IMR-90 (cell line): ENCODE data around the gene PTPRN2. TPM values are rescaled to one million over a fixed set of nuclear protein-coding genes. Genes with fewer than 3 reads are reported as not detected.

Experiments
- ATAC-seq: fragments of 200-7000 bp; cut with Tn5 transposase; 2 replicates; pipeline ENCODE4 v1.9.1; 2020; ENCODE audit warnings: low read depth, mild to moderate bottlenecking, moderate library complexity
- BruUV-seq: library from RNA; stranded (reverse); fragments of 400-500 nt; replicated peaks from 2 replicates; lab custom pipeline; 2021; lab: Mats Ljungman, UMichigan
- CTCF ChIA-PET: fragments of 300-600 bp; formaldehyde crosslinking; extraction: SDS; loops from one replicate; lab custom pipeline; 2021; ENCODE audit warnings: antibody characterized with exemption; lab: Yijun Ruan, JAX
- POLR2A ChIA-PET: fragments of 300-600 bp; sonication (Branson Sonifier 250); formaldehyde crosslinking; loops from one replicate; lab custom pipeline; 2022; ENCODE audit warnings: antibody characterized with exemption; ENCODE audit not compliant: unreplicated experiment; lab: Charles Lee
- DNase-seq: peaks from one replicate; pipeline ENCODE4 v3.0.0; 2013
- H2AFZ ChIP-seq: replicated peaks from 2 replicates; pipeline ENCODE3; 2013; ENCODE audit warnings: low read length, mild to moderate bottlenecking; ENCODE audit not compliant: poor library complexity
- H2AK5ac ChIP-seq: 2 replicates; pipeline ENCODE4 v1.6.1; 2013; ENCODE audit warnings: low read depth, low read length, inconsistent platforms
- H2AK9ac ChIP-seq: replicated peaks from 2 replicates; pipeline ENCODE3; 2013; ENCODE audit warnings: mild to moderate bottlenecking, low read depth, low read length, moderate library complexity; ENCODE audit not compliant: poor library complexity
- H2BK120ac ChIP-seq: 2 replicates; pipeline ENCODE4 v1.6.1; 2013; ENCODE audit warnings: low read depth, low read length, inconsistent platforms
- H2BK15ac ChIP-seq: 3 replicates; pipeline ENCODE4 v1.6.1; 2013; ENCODE audit warnings: low read depth, low read length, inconsistent platforms
- H2BK20ac ChIP-seq: 2 replicates; pipeline ENCODE4 v1.6.1; 2013; ENCODE audit warnings: low read depth, mild to moderate bottlenecking, inconsistent platforms, low read length, moderate library complexity
- H2BK5ac ChIP-seq: 2 replicates; pipeline ENCODE4 v1.6.1; 2013; ENCODE audit warnings: mild to moderate bottlenecking, low read depth, low read length, inconsistent platforms; ENCODE audit not compliant: poor library complexity, severe bottlenecking
- H3K14ac ChIP-seq: replicated peaks from 2 replicates; pipeline ENCODE4 v1.6.1; 2013; ENCODE audit warnings: low read depth, low read length, inconsistent platforms
- H3K18ac ChIP-seq: 2 replicates; pipeline ENCODE4 v1.6.1; 2013; ENCODE audit warnings: low read depth, low read length, control low read depth
- H3K23ac ChIP-seq: 2 replicates; pipeline ENCODE4 v1.6.1; 2013; ENCODE audit warnings: low read depth, low read length, inconsistent platforms
- H3K27ac ChIP-seq: 2 replicates; pipeline ENCODE4 v1.5.1; 2013; ENCODE audit warnings: mild to moderate bottlenecking, control low read depth, low read length; ENCODE audit not compliant: insufficient read depth
- H3K27me3 ChIP-seq: 2 replicates; pipeline ENCODE4 v1.6.1; 2013; ENCODE audit warnings: low read length; ENCODE audit not compliant: control insufficient read depth, insufficient read depth
- H3K36me3 ChIP-seq: 2 replicates; pipeline ENCODE4 v1.6.1; 2013; ENCODE audit warnings: low read length, mixed read lengths; ENCODE audit not compliant: control insufficient read depth, insufficient read depth
- H3K4ac ChIP-seq: 2 replicates; pipeline ENCODE4 v1.6.1; 2013; ENCODE audit warnings: low read depth, low read length, inconsistent platforms
- H3K4me1 ChIP-seq: 2 replicates; pipeline ENCODE4 v1.6.1; 2013; ENCODE audit warnings: low read length, mixed read lengths; ENCODE audit not compliant: control insufficient read depth, insufficient read depth
- H3K4me2 ChIP-seq: 2 replicates; pipeline ENCODE4 v1.6.1; 2013; ENCODE audit warnings: low read depth, mild to moderate bottlenecking, control low read depth, low read length, moderate library complexity
- H3K4me3 ChIP-seq: 2 replicates; pipeline ENCODE4 v1.5.1; 2013; ENCODE audit warnings: low read depth, mild to moderate bottlenecking, control low read depth, low read length, moderate library complexity; ENCODE audit not compliant: insufficient read depth
- H3K56ac ChIP-seq: 2 replicates; pipeline ENCODE4 v1.6.1; 2013; ENCODE audit warnings: low read length, inconsistent platforms; ENCODE audit not compliant: insufficient read depth; ENCODE audit errors: extremely low read depth
- H3K79me1 ChIP-seq, 2 experiments: 2 replicates each; pipeline ENCODE4 v1.6.1; 2013; ENCODE audit warnings: low read length in 2 of 2, inconsistent platforms in 1 of 2, low read depth in 1 of 2
- H3K9ac ChIP-seq: 2 replicates; pipeline ENCODE4 v1.6.1; 2013; ENCODE audit warnings: low read depth, low read length, control low read depth
- H3K9me1 ChIP-seq: 2 replicates; pipeline ENCODE4 v1.6.1; 2013; ENCODE audit warnings: low read length, inconsistent platforms; ENCODE audit not compliant: insufficient read depth
- H3K9me3 ChIP-seq: 2 replicates; pipeline ENCODE4 v1.6.1; 2013; ENCODE audit warnings: low read length; ENCODE audit not compliant: control insufficient read depth, insufficient read depth
- H4K20me1 ChIP-seq: 2 replicates; pipeline ENCODE4 v1.6.1; 2013; ENCODE audit warnings: low read length, inconsistent platforms; ENCODE audit not compliant: insufficient read depth
- H4K5ac ChIP-seq: 2 replicates; pipeline ENCODE4 v1.6.1; 2013; ENCODE audit warnings: mild to moderate bottlenecking, low read depth, low read length, control low read depth
- H4K8ac ChIP-seq, 2 experiments: 2 replicates each; pipeline ENCODE4 v1.6.1; 2013; ENCODE audit warnings: low read depth in 2 of 2, low read length in 2 of 2, control low read depth in 1 of 2, inconsistent platforms in 1 of 2
- H4K91ac ChIP-seq: 2 replicates; pipeline ENCODE4 v1.6.1; 2013; ENCODE audit warnings: low read depth, low read length, inconsistent platforms; ENCODE audit not compliant: insufficient read depth
- BHLHE40 ChIP-seq: fragments of 150-350 bp; IDR thresholded peaks from 2 replicates; pipeline ENCODE4 v1.6.1; 2016; ENCODE audit warnings: mild to moderate bottlenecking, low read depth, low read length
- POLR2A ChIP-seq: IDR thresholded peaks from 2 replicates; pipeline ENCODE4 v1.6.1; 2012; ENCODE audit warnings: mild to moderate bottlenecking, low read depth, low read length
- RAD21 ChIP-seq: IDR thresholded peaks from 2 replicates; pipeline ENCODE4 v1.6.1; 2012; ENCODE audit warnings: low read length, improper control_type of control experiment
- RCOR1 ChIP-seq: IDR thresholded peaks from 2 replicates; pipeline ENCODE4 v1.6.1; 2012; ENCODE audit warnings: mild to moderate bottlenecking, low read length, improper control_type of control experiment; ENCODE audit not compliant: insufficient replicate concordance
- RFX5 ChIP-seq: IDR thresholded peaks from 2 replicates; pipeline ENCODE4 v1.8.0; 2012; ENCODE audit warnings: low read depth, mild to moderate bottlenecking, low read length, moderate library complexity
- SMC3 ChIP-seq: fragments of 150-350 bp; IDR thresholded peaks from 2 replicates; pipeline ENCODE4 v1.6.1; 2016; ENCODE audit warnings: low read depth, mild to moderate bottlenecking, antibody characterized with exemption, low read length, moderate library complexity
- USF2 ChIP-seq: fragments of 150-350 bp; IDR thresholded peaks from 2 replicates; pipeline ENCODE4 v1.6.1; 2017; ENCODE audit warnings: mild to moderate bottlenecking, antibody characterized with exemption, low read length, low read depth
- WGBS, 2 experiments: methylation state at CpG; one replicate each; pipeline versions ENCODE4 v1.1.5 to v1.1.7; 2013; ENCODE audit warnings: missing lambda C conversion rate in 2 of 2; ENCODE audit not compliant: insufficient read length in 1 of 2; ENCODE audit errors: extremely low coverage in 2 of 2; 5-methylcytosine and 5-hydroxymethylcytosine counted together
- dilution Hi-C: fragments of 300-500 bp; cut with HindIII; formaldehyde crosslinking; loops from one replicate; pipeline ENCODE4 v1.14.3; 2018; ENCODE audit warnings: low sequenced_read_pairs; ENCODE audit not compliant: unreplicated experiment
- in situ Hi-C: fragments of 300-500 bp; cut with MboI; formaldehyde crosslinking; loops from 3 replicates; pipeline ENCODE4 v1.14.3; 2019; ENCODE audit warnings: low sequenced_read_pairs, inconsistent platforms, mixed read lengths
- intact Hi-C: fragments of 100-400 bp; cut with micrococcal nuclease; formaldehyde crosslinking; loops from 2 replicates; pipeline ENCODE4 v1.10.0; 2022
- polyA plus RNA-seq, 3 experiments: library from polyadenylated mRNA; depleted of rRNA; stranded (reverse); fragments of >200 nt; gene quantifications; 2 replicates each; pipeline ENCODE4 v1.2.3, GENCODE V29; 2012; ENCODE audit warnings: low replicate concordance in 1 of 3
- total RNA-seq: library from RNA; depleted of rRNA; stranded (reverse); fragments of >200 nt; gene quantifications from 2 replicates; pipeline ENCODE4 v1.2.3, GENCODE V29; 2012
- TF ChIP-seq, protein P1 (sequence below): conservative IDR thresholded peaks from 2 replicates; pipeline ENCODE4 v1.5.1; 2012; ENCODE audit warnings: mild to moderate bottlenecking, low read depth, low read length, improper control_type of control experiment

The PTPRN2 gene
- total and polyA plus RNA-seq, 2 of the 4 experiments (the other 2 are of a cell fraction): 0.03 TPM; not detected in 1

DNA sequence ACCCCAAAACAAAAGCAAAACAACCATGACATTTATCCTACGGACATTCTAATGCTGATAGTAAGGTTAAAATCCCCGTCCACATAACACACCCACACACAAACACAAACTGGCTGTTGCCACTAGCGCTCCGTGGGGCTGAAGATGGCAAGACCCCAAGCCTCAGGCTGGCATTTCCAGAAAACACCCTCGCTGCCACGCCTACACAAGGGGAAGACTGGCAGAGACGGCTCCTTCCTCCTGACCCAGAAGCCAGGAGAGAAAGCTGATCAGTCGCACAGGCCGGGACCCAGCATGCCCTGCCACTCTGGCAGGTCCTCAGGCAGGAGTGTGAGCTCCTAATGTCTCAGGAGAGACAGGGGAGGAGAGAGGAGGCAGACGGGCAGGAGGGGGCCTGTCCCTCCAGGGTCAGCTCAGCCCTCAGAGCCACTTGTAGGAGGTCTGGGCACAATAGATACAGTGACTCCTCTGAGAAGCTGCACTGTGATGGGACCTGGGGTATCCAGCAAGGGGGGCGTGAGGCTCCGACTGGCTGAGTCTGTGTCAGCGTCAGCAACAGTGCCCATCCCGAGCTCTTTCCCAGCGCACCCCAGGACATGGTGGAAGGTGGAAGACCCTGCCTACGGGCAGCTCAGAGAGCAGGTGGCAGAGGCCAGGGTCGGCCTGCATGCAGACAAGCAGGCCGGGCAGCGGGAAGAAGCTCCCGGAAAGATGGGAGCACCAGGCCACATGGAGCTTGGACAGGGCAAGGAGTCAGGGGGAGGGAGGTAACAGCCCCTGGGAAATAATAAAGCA, 326.9 kb downstream of the PTPRN2 start:
- no peak overlapping the region for H2BK120ac ChIP-seq
- POLR2A ChIA-PET: no interaction called here
- H3K23ac ChIP-seq: no peak overlapping the region
- H2BK20ac ChIP-seq: no peak overlapping the region
- ATAC-seq (no peak), DNase-seq (no peak)
- TF ChIP-seq RFX5 (no peak), POLR2A (no peak), RCOR1 (no peak), BHLHE40 (no peak), USF2 (no peak), SMC3 (no peak), RAD21 (no peak)
- TF ChIP-seq, protein P1, sequence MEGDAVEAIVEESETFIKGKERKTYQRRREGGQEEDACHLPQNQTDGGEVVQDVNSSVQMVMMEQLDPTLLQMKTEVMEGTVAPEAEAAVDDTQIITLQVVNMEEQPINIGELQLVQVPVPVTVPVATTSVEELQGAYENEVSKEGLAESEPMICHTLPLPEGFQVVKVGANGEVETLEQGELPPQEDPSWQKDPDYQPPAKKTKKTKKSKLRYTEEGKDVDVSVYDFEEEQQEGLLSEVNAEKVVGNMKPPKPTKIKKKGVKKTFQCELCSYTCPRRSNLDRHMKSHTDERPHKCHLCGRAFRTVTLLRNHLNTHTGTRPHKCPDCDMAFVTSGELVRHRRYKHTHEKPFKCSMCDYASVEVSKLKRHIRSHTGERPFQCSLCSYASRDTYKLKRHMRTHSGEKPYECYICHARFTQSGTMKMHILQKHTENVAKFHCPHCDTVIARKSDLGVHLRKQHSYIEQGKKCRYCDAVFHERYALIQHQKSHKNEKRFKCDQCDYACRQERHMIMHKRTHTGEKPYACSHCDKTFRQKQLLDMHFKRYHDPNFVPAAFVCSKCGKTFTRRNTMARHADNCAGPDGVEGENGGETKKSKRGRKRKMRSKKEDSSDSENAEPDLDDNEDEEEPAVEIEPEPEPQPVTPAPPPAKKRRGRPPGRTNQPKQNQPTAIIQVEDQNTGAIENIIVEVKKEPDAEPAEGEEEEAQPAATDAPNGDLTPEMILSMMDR: no peak
- no peaks in the 10 kb centered on the region for H3K27me3 ChIP-seq
- no peak overlapping the region for H2AK9ac ChIP-seq
- dilution Hi-C loops: no loop called here
- H2AFZ ChIP-seq: no peak overlapping the region
- H3K18ac ChIP-seq: no peak overlapping the region
- no peaks in the 10 kb centered on the region for H3K79me1 ChIP-seq
- intact Hi-C loops: no loop called here
- H4K20me1 ChIP-seq: no peaks in the 10 kb centered on the region
- BruUV-seq: no TSS peak
- CTCF ChIA-PET: no interaction called here
- H4K8ac ChIP-seq: no peak overlapping the region
- no peak overlapping the region for H3K4ac ChIP-seq
- H3K4me2 ChIP-seq: no peak overlapping the region
- no peak overlapping the region for H3K14ac ChIP-seq
- no peak overlapping the region for H3K56ac ChIP-seq
- H4K5ac ChIP-seq: no peak overlapping the region
- H4K91ac ChIP-seq: no peak overlapping the region
- no peak overlapping the region for H3K4me3 ChIP-seq
- no peak overlapping the region for H2AK5ac ChIP-seq
- peaks cover 75% of the 10 kb centered on the region for H3K9me3 ChIP-seq
- H3K36me3 ChIP-seq: no peaks in the 10 kb centered on the region
- WGBS, 2 experiments: 93% methylated on average over 6 of the region's 20 CpGs; no CpG with 5 or more reads in 1 of the 2 experiments
- no peak overlapping the region for H2BK15ac ChIP-seq
- H2BK5ac ChIP-seq: no peak overlapping the region
- no peak overlapping the region for H3K9ac ChIP-seq
- H3K27ac ChIP-seq: no peak overlapping the region
- in situ Hi-C loops: no loop called here
- H3K4me1 ChIP-seq: no peaks in the 10 kb centered on the region
- no peaks in the 10 kb centered on the region for H3K9me1 ChIP-seq
